Measurements from ENCODE around the gene NPRL2. TPM values are rescaled to one million over a fixed set of nuclear protein-coding genes. Genes with fewer than 3 reads are reported as not detected.
A peak's percentile ranks its signal among the peaks of the same experiment; 100 is the strongest.

Gene NPRL2
- total and polyA plus RNA-seq, 2 of the 8 experiments (the other 6 are each of a cell fraction or from before 2014, with no cell fraction given) = 28.4 to 51.4 TPM

- TF ChIP-seq, protein P1, sequence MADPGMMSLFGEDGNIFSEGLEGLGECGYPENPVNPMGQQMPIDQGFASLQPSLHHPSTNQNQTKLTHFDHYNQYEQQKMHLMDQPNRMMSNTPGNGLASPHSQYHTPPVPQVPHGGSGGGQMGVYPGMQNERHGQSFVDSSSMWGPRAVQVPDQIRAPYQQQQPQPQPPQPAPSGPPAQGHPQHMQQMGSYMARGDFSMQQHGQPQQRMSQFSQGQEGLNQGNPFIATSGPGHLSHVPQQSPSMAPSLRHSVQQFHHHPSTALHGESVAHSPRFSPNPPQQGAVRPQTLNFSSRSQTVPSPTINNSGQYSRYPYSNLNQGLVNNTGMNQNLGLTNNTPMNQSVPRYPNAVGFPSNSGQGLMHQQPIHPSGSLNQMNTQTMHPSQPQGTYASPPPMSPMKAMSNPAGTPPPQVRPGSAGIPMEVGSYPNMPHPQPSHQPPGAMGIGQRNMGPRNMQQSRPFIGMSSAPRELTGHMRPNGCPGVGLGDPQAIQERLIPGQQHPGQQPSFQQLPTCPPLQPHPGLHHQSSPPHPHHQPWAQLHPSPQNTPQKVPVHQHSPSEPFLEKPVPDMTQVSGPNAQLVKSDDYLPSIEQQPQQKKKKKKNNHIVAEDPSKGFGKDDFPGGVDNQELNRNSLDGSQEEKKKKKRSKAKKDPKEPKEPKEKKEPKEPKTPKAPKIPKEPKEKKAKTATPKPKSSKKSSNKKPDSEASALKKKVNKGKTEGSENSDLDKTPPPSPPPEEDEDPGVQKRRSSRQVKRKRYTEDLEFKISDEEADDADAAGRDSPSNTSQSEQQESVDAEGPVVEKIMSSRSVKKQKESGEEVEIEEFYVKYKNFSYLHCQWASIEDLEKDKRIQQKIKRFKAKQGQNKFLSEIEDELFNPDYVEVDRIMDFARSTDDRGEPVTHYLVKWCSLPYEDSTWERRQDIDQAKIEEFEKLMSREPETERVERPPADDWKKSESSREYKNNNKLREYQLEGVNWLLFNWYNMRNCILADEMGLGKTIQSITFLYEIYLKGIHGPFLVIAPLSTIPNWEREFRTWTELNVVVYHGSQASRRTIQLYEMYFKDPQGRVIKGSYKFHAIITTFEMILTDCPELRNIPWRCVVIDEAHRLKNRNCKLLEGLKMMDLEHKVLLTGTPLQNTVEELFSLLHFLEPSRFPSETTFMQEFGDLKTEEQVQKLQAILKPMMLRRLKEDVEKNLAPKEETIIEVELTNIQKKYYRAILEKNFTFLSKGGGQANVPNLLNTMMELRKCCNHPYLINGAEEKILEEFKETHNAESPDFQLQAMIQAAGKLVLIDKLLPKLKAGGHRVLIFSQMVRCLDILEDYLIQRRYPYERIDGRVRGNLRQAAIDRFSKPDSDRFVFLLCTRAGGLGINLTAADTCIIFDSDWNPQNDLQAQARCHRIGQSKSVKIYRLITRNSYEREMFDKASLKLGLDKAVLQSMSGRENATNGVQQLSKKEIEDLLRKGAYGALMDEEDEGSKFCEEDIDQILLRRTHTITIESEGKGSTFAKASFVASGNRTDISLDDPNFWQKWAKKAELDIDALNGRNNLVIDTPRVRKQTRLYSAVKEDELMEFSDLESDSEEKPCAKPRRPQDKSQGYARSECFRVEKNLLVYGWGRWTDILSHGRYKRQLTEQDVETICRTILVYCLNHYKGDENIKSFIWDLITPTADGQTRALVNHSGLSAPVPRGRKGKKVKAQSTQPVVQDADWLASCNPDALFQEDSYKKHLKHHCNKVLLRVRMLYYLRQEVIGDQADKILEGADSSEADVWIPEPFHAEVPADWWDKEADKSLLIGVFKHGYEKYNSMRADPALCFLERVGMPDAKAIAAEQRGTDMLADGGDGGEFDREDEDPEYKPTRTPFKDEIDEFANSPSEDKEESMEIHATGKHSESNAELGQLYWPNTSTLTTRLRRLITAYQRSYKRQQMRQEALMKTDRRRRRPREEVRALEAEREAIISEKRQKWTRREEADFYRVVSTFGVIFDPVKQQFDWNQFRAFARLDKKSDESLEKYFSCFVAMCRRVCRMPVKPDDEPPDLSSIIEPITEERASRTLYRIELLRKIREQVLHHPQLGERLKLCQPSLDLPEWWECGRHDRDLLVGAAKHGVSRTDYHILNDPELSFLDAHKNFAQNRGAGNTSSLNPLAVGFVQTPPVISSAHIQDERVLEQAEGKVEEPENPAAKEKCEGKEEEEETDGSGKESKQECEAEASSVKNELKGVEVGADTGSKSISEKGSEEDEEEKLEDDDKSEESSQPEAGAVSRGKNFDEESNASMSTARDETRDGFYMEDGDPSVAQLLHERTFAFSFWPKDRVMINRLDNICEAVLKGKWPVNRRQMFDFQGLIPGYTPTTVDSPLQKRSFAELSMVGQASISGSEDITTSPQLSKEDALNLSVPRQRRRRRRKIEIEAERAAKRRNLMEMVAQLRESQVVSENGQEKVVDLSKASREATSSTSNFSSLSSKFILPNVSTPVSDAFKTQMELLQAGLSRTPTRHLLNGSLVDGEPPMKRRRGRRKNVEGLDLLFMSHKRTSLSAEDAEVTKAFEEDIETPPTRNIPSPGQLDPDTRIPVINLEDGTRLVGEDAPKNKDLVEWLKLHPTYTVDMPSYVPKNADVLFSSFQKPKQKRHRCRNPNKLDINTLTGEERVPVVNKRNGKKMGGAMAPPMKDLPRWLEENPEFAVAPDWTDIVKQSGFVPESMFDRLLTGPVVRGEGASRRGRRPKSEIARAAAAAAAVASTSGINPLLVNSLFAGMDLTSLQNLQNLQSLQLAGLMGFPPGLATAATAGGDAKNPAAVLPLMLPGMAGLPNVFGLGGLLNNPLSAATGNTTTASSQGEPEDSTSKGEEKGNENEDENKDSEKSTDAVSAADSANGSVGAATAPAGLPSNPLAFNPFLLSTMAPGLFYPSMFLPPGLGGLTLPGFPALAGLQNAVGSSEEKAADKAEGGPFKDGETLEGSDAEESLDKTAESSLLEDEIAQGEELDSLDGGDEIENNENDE (IDR thresholded peaks at IDR 0.05; ENCODE audit: insufficient replicate concordance, low read length) = no peak
- no peak for TF ChIP-seq BCL11A (IDR thresholded peaks at IDR 0.05; ENCODE audit: low read depth in 2 of 2, low read length in 2 of 2)
- peak; percentile 80 for TF ChIP-seq EZH2 (IDR thresholded peaks at IDR 0.05; ENCODE audit: low read depth, low read length, severe bottlenecking)
- TF ChIP-seq POU5F1 (IDR thresholded peaks at IDR 0.05; ENCODE audit: low read depth, low read length) = no peak
- no peak for TF ChIP-seq JUND (IDR thresholded peaks at IDR 0.05; ENCODE audit: low read length)
Measured at GRCh38 chr3:50340448-50341329, 9.9 kb downstream of the NPRL2 start, which contains the start of gene RASSF1 (continued).

Data from H1 (cell line).